DMS153 treated with DMSO at 0.1 percent for 48 hours (cell line): Measurements from ENCODE around the gene PAQR5.

Source experiments
- DNase-seq: peaks from one replicate; lab custom pipeline; 2025; ENCODE audit not compliant: unreplicated experiment; lab: John Stamatoyannopoulos, UW

PAQR5 gene

GRCh38 chr15:69456208-69457166 is 157.8 kb downstream of the PAQR5 start:
- no peak for DNase-seq
